ENCODE results near the gene PPFIA3. TPM values are rescaled to one million over a fixed set of nuclear protein-coding genes. Genes with fewer than 3 reads are reported as not detected.

The PPFIA3 gene
- polyA plus RNA-seq, 2 of the 4 experiments (the other 2 are of a cell fraction), result 3.2 to 7.3 TPM

DNA sequence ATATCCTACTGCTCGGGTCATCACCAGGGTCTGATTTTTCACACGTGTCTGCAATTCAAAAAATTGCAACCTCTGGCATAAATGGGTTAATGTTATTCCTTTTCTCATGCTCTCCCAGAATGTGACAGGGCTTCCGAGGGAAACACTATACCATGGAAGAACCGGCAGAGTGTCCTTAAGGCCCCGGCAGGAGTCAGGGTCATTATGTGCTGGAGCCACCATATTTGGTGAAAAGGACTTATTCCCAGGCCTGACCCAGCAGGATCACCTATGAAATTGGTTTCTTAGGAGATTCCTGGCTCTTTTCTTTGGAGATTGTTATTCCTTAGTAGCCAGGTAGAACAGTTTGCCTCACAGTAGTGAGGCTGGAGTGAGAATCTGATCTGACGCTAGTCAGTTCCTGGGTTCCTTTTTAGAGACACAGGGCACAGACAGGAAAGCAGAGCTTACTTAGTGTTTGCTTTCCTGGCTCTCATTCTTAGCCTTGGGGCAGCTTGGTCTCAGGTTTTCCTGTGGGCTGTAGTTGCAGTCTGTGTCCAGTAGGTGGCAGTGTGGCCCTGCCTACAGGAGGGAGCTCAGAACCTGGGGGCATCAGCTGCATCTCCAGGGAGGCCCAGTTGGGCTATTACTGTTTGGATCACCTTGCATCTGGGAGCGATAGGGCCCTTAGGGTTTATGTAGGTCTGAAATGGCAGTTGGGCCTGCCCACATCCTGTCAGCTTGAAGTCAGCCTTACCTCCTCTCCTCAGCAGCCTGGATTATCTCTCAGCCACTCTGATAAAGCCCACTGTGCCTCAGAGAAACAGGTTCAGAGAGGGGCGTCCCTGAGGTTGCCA lies 21.7 kb upstream of the PPFIA3 start (continued):
- TF ChIP-seq RAD21 (conservative IDR thresholded peaks at IDR 0.05 in 1 of 2, IDR thresholded peaks at IDR 0.05 in 1 of 2) (peak; percentile 88 to 91), ZC3H11A (IDR thresholded peaks at IDR 0.05) (no peak), SMC3 (IDR thresholded peaks at IDR 0.05) (peak; percentile 78), ZSCAN20 (CRISPR knock-in tag; IDR thresholded peaks at IDR 0.05) (no peak), GATA3 (IDR thresholded peaks at IDR 0.05; ENCODE audit: borderline replicate concordance) (no peak), RARB (CRISPR knock-in tag; IDR thresholded peaks at IDR 0.05) (no peak), RCOR1 (IDR thresholded peaks at IDR 0.05; ENCODE audit: low read depth, low read length) (0 out of 2 replicates have a peak, but pooled peaks have one; percentile 43), TFCP2L1 (CRISPR knock-in tag; IDR thresholded peaks at IDR 0.05) (no peak), MAZ (IDR thresholded peaks at IDR 0.05; ENCODE audit: borderline replicate concordance, low read depth, low read length) (no peak; the same call in 1 of the 2 replicates)

GRCh38 chr19:49098795-49099194 lies 20.5 kb upstream of the PPFIA3 start:
- H3K9me3 ChIP-seq, result no peaks in the 10 kb centered on the region
- no peak for FAIRE-seq
- 0 out of 5 replicates have a peak, but pooled peaks of 1 of the 2 experiments have one; percentile 33 for TF ChIP-seq JUN (IDR thresholded peaks at IDR 0.05)
- TF ChIP-seq RNF2 (IDR thresholded peaks at IDR 0.05; ENCODE audit: borderline replicate concordance, low read depth), result no peak
- H3K4me3 ChIP-seq, result no peak overlapping the region
- no peak overlapping the region for H3K4me2 ChIP-seq
- DNase-seq (ENCODE audit: low read depth in 1 of 2, low spot score in 1 of 2), result no peak
- CTCF ChIA-PET, result interaction anchor here (0.8 to 13.2 kb wide), 30 partner anchors 7 to 332 kb away, joined by 3 to 241 read pairs (median 16); partner anchors contain the start of genes GYS1, HRC, KCNA7 and LIN7B
- H3K4me1 ChIP-seq, result peaks cover 21% of the 10 kb centered on the region
- no peak overlapping the region for H3K27ac ChIP-seq
- no peak for ATAC-seq
- POLR2A ChIA-PET, result interaction anchor here (0.6 to 1.7 kb wide), 4 partner anchors 8 to 105 kb away, joined by 5 to 11 read pairs (median 7); partner anchors contain the start of genes LIN7B and RUVBL2
- WGBS (ENCODE audit: missing lambda C conversion rate), result 76% methylated on average over 4 of the region's 4 CpGs

GRCh38 chr19:49101160-49101559 lies 18.2 kb upstream of the PPFIA3 start:
- TF ChIP-seq HOXB5 (CRISPR knock-in tag; IDR thresholded peaks at IDR 0.05) (no peak), ATOH8 (CRISPR knock-in tag; IDR thresholded peaks at IDR 0.05; ENCODE audit: low read depth) (no peak), HEYL (CRISPR knock-in tag; IDR thresholded peaks at IDR 0.05) (no peak), EHMT2 (IDR thresholded peaks at IDR 0.05; ENCODE audit: low read depth) (no peak), HOXA7 (CRISPR knock-in tag; IDR thresholded peaks at IDR 0.05) (no peak), RAD21 (conservative IDR thresholded peaks at IDR 0.05 in 1 of 2, IDR thresholded peaks at IDR 0.05 in 1 of 2) (no peak)
- Histone ChIP-seq H3K4me2 (no peak overlapping the region), H3K27ac (peak overlapping the region in 1 of 2 experiments; percentile 14; a peak in 1 of 6 replicates), H3K4me3 (no peak overlapping the region), H3K4me1 (peaks cover 30% of the 10 kb centered on the region), H3K9me3 (no peaks in the 10 kb centered on the region)
- POLR2A ChIA-PET, result interaction anchor here (0.7 to 1.5 kb wide), 2 partner anchors 18 to 22 kb away, joined by 3 read pairs; partner anchors contain the start of gene PPFIA3
- WGBS (ENCODE audit: missing lambda C conversion rate), result 77% methylated on average over 12 of the region's 12 CpGs
- no peak for FAIRE-seq
- CTCF ChIA-PET, result interaction anchor here (0.9 to 13.2 kb wide), 9 partner anchors 12 to 124 kb away, joined by 3 to 241 read pairs (median 4); partner anchors contain the start of genes KCNA7 and LIN7B
- no peak for DNase-seq (ENCODE audit: low read depth in 1 of 2, low spot score in 1 of 2)
- 0 out of 6 replicates have a peak, but pooled peaks of 1 of the 2 experiments have one; percentile 3 for ATAC-seq

GRCh38 chr19:49102303-49102702 lies 17.0 kb upstream of the PPFIA3 start:
- no peak for TF ChIP-seq TP53 (CRISPR knock-in tag; IDR thresholded peaks at IDR 0.05)
- TF ChIP-seq, protein P1, sequence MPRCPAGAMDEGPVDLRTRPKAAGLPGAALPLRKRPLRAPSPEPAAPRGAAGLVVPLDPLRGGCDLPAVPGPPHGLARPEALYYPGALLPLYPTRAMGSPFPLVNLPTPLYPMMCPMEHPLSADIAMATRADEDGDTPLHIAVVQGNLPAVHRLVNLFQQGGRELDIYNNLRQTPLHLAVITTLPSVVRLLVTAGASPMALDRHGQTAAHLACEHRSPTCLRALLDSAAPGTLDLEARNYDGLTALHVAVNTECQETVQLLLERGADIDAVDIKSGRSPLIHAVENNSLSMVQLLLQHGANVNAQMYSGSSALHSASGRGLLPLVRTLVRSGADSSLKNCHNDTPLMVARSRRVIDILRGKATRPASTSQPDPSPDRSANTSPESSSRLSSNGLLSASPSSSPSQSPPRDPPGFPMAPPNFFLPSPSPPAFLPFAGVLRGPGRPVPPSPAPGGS (IDR thresholded peaks at IDR 0.05), result no peak
- no peak for TF ChIP-seq SMC3 (IDR thresholded peaks at IDR 0.05)
- Histone ChIP-seq H3K27ac (peak overlapping the region in 1 of 2 experiments; percentile 14; a peak in 1 of 6 replicates), H3K4me1 (peaks cover 28% of the 10 kb centered on the region), H3K9me3 (no peaks in the 10 kb centered on the region), H3K4me2 (no peak overlapping the region), H3K4me3 (no peak overlapping the region)
- no peak for FAIRE-seq
- ChIA-PET POLR2A (no interaction called here), CTCF (interaction anchor here (1.1 to 13.2 kb wide), 6 partner anchors 9 to 109 kb away, joined by 3 to 241 read pairs (median 5); partner anchors contain the start of genes GYS1, LIN7B and RUVBL2)
- WGBS (ENCODE audit: missing lambda C conversion rate), result 85% methylated on average over 12 of the region's 12 CpGs
- no peak for ATAC-seq
- DNase-seq (ENCODE audit: low read depth in 1 of 2, low spot score in 1 of 2), result no peak
